ENCODE results near the gene WIPI1.
"Not testable (repeated sequence)": the region's sequence is repeated elsewhere in the genome, so short reads cannot be mapped to it uniquely, and the experiment has no call there.

The WIPI1 gene

DNA sequence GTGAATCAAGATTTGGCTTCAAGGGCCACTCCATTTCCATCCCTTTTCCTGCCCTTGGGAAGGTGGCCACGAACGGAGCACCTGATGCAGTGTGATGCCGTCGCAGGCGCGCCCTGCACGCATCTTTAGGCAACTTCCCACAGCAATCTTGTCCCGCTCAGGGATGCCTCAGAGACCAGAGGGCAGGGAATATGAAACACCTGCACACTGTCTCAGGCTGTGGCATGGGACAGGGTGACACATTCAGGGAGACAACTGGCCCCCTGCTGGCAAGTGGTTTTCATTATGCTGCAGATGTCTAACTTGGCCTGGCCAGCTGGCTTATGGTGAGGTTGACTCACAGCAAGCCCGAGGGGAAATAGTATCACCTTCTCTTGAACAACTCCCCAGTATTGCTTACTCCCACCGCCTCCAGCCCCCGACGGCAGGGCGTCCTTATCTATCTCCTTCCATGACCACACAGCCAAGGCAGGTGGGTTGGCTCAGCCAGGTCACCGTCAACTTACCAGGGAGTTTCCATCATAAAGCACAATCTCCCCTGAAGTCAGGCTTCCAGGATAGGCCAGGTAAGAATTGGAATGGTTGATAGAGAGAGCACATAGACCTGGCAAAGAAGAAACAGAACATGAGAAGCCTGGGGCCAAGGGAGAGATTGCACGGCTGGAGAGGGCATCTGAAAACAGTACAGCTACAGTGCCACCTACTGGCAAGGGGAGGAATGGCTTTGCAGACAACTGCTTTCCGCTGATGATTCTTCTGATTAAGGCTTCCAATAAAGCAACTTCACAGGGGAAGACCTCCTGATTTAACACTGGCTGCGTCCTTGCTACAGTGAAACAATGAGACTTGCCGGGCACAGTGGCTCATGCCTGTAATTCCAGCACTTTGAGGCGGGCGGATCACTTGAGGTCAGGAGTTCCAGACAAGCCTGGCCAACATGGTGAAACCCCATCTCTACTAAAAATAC is 21.1 kb downstream of the WIPI1 start:
- peak; percentile 92 for DNase-seq

- DNase-seq, result no peak
These were observed 21.9 kb downstream of the WIPI1 start for GRCh38 chr17:68435361-68435760.

DNA sequence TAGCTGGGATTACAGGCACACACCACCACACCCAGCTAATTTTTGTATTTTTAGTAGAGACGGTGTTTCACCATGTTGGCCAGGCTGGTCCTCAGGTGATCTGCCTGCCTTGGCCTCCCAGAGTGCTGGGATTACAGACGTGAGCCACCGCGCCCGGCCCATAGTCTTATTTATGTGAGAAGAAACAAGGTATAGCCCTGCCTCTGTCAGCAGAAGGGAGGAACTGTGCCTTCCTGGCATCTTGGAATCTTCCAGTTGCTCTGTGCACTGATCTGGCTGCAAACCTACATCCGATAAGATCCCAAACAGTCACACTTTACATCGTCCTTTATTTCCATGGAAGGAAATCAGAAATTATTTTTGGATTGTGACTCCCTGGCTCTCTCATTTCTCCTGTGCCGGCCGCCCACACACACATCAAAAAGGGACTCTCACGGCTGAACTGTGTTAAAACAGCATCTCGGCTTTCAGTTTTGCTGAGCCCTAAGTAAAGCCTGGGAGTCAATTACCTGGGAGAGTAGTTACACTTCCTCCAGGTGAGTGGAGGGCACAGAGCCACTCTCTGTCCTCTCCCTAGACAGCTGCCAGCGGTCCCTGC is 23.3 kb downstream of the WIPI1 start:
- no peak for DNase-seq

GRCh38 chr17:68433211-68433610 is 24.1 kb downstream of the WIPI1 start:
- DNase-seq, result no peak

DNA sequence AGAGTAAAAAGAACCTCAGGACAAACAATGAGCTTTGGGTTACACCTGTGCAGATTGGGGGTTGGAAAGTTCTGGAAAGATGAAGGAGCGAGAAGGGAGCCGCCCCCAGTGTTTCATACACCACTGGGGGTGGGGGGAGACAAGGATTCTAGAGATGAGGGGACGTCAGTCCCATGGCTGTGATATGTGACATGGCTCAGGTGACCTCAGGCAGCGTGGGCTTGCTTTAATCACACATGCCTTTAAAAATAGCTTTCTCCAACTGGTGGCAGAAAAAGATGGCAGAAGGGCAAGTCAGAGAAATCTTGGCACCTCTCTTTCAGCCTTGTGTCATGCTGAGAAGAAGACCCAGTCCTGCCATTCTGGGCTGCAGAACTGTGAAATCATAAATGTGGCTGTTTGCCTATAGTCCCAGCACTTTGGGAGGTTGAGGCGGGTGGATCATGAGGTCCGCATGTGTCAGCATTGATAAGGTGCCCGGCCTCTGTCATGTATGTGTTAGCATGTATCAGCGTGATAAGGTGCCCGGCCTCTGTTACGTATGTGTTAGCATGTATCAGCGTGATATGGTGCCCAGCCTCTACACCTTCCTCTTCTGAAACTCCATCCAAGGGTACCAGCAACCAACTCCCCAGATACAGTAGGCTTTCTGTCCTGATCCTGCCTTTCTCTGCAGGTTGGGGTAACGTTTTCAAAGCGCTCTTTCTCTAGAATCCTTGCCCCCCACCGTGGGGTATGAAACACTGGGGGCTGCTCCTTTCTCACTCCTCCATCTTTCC is 25.0 kb downstream of the WIPI1 start:
- DNase-seq, result no peak

DNA sequence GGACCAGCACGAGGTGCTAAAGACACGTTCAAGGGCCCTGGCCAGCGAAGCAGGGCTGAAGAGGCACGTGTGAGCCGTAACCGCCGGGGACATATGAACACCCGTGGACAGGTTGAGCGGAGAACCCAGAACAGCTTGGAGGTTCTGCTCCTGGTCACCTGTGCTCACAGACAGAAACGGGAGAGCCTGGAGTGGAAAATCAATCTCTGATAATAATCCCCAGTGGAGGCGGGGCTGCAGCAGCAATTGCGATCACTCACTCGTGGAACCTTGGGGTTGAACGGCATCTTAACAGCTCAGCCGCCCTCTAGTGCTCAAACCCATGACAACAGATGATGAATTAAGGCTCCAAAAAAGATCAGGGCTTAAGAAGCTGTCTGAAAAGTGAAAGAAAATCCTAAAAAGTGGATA is 25.6 kb downstream of the WIPI1 start:
- peak; percentile 81 for DNase-seq

- no peak for DNase-seq
These were observed 26.2 kb downstream of the WIPI1 start for GRCh38 chr17:68431045-68431608.

GRCh38 chr17:68429881-68430280 is 27.4 kb downstream of the WIPI1 start:
- DNase-seq, result no peak

DNA sequence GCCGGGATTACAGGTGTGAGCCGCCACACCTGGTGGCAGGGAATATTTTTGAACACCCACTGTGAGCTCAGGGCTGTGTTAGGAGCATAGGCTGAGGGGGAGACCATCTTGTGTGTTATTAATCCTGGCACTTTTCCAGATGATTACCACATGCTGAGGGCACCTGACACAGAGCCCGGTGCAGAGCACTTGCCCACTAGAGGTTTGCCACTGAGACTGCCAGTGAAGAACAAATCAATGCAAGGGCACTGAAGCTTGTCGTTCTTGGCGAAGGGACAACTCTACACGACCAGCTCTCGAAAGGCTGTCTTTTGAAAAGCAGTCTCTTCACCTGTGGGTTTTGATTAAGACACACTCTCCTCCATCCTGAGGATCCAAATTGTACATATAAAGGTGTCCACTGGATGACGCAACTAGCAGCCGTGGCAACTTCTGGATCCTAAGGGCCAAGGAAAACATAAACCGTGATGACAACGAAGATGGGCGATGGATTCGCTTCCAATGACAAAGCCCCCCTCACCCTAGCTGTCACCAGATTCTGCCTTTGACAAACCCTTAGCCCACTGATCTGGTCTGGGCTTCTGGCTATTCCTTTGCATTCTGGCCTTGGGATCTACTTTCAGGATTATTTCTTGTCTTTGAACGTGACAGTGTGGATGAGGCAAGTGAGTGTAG is 28.7 kb downstream of the WIPI1 start:
- DNase-seq, result no peak

- DNase-seq, result no peak
These were observed 29.7 kb downstream of the WIPI1 start for GRCh38 chr17:68427575-68427974.

DNA sequence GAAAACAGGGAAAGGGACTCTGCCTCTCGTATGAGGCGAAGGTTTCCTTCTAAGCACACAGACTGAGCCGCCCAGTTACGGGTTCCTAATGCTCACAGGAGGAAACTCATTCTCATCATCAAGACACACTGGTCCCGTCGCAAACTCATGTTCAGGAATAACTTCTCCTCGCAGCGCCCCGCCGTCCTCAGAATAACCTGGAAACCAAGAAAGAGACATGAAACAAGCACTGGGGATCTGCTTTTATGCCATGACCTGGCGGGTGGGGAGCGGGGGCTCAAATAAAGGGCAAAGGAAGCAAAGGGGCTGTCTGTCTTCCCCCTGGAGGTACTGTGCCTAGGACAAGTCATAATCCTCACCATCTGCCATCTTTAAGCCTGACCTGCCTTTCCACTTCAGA is 31.3 kb downstream of the WIPI1 start:
- DNase-seq, result peak; percentile 47

DNA sequence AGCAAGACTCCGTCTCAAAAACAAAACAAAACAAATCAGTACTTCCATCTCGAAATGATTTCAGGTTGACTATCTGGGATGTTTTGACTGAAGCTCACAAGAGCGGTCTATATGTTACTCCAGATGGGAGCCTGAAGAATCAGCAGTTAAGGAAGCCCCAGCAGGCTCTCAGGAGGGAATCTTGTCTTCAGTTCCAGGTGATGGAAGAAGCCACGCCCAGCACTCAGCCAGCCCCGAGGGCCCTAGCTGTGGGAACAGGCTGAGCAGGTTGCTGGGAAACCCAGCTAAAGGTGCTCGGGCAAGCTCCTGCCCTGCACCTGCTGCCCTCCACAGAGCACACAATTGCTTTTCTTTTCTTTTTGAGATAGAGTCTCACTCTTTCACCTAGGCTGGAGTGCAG is 32.4 kb downstream of the WIPI1 start:
- no peak for DNase-seq

GRCh38 chr17:68424203-68424602 is 33.1 kb downstream of the WIPI1 start:
- no peak for DNase-seq

DNA sequence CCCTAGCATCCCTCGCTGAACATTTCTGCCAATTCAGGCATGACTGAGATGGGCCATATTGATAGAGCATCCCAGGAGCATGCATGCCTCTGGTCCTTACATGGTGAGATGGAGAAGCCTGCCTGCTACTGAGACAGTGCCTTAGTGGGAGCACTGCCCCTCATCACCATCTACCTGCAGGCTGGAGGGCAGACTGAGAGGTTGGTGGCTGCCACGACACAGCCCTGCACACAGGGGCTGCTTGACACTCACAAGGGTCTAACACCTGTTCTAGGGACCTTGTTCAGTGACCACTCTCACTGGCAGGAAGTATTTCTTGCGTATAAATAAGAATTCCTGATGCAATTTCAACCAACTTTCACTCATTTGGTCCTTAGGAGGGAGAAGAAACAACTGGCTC is 34.0 kb downstream of the WIPI1 start:
- DNase-seq, result no peak

DNA sequence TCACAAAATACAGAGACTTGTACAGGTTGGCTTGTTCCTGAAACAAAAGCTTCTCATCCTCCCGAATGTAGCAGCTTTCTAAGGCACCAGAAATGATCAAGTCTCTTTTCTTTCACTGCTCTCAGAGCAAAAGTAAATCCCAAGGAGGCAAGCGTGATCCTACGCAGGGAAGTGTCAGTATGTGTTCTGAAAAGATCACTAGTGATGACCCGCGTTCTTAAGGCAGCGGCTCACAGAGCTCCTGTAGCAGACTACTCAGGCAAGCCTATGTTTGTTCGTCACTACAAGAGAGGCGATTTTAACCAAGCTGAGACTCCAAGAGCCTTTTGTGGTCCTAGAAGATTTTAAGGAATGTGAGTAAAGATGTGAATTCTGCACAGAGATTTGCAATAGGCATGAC is 34.5 kb downstream of the WIPI1 start:
- DNase-seq, result no peak

- no peak for DNase-seq
These were observed 35.8 kb downstream of the WIPI1 start for GRCh38 chr17:68421486-68421885.

- DNase-seq, result no peak
These were observed 37.2 kb downstream of the WIPI1 start for GRCh38 chr17:68420065-68420464.

GRCh38 chr17:68418876-68419275 is 38.4 kb downstream of the WIPI1 start:
- no peak for DNase-seq

DNA sequence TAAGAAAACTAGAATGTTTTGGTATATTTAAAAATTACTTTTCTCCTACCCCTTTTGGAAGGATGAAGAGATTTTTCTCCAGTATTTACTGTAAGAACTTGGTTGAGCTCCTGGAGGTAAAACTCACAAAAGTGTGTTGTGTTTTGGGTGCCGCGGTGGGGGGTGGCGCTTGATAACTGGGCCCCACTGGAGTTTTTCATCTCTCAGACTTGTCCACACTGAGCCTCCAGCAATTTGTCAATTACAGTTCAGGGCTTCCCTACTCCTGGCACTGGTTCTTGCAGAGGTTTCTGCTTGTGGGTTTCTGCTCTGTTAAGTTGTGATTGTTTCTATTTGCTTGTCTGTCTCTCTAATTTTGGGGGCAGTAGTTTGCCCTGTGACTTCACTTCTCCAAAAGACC is 40.0 kb downstream of the WIPI1 start:
- no peak for DNase-seq

GRCh38 chr17:68414901-68415300 is 42.4 kb downstream of the WIPI1 start:
- DNase-seq, result not testable (repeated sequence)

- peak; percentile 65 for DNase-seq
These were observed 43.4 kb downstream of the WIPI1 start for GRCh38 chr17:68413597-68414560.

All from NCI-H82 (cell line).